IMR-90 (cell line): ENCODE data around the gene TIMM9. TPM values are rescaled to one million over a fixed set of nuclear protein-coding genes. Genes with fewer than 3 reads are reported as not detected.

ENCODE experiments used
- ATAC-seq: fragments of 200-7000 bp; cut with Tn5 transposase; 2 replicates; pipeline ENCODE4 v1.9.1; 2020; ENCODE audit warnings: low read depth, mild to moderate bottlenecking, moderate library complexity
- BruUV-seq: library from RNA; stranded (reverse); fragments of 400-500 nt; replicated peaks from 2 replicates; lab custom pipeline; 2021; lab: Mats Ljungman, UMichigan
- CTCF ChIA-PET: fragments of 300-600 bp; formaldehyde crosslinking; extraction: SDS; loops from one replicate; lab custom pipeline; 2021; ENCODE audit warnings: antibody characterized with exemption; lab: Yijun Ruan, JAX
- POLR2A ChIA-PET: fragments of 300-600 bp; sonication (Branson Sonifier 250); formaldehyde crosslinking; loops from one replicate; lab custom pipeline; 2022; ENCODE audit warnings: antibody characterized with exemption; ENCODE audit not compliant: unreplicated experiment; lab: Charles Lee
- DNase-seq: peaks from one replicate; pipeline ENCODE4 v3.0.0; 2013
- H2AFZ ChIP-seq: replicated peaks from 2 replicates; pipeline ENCODE3; 2013; ENCODE audit warnings: low read length, mild to moderate bottlenecking; ENCODE audit not compliant: poor library complexity
- H2AK5ac ChIP-seq: 2 replicates; pipeline ENCODE4 v1.6.1; 2013; ENCODE audit warnings: low read depth, low read length, inconsistent platforms
- H2AK9ac ChIP-seq: replicated peaks from 2 replicates; pipeline ENCODE3; 2013; ENCODE audit warnings: mild to moderate bottlenecking, low read depth, low read length, moderate library complexity; ENCODE audit not compliant: poor library complexity
- H2BK120ac ChIP-seq: 2 replicates; pipeline ENCODE4 v1.6.1; 2013; ENCODE audit warnings: low read depth, low read length, inconsistent platforms
- H2BK15ac ChIP-seq: 3 replicates; pipeline ENCODE4 v1.6.1; 2013; ENCODE audit warnings: low read depth, low read length, inconsistent platforms
- H2BK20ac ChIP-seq: 2 replicates; pipeline ENCODE4 v1.6.1; 2013; ENCODE audit warnings: low read depth, mild to moderate bottlenecking, inconsistent platforms, low read length, moderate library complexity
- H2BK5ac ChIP-seq: 2 replicates; pipeline ENCODE4 v1.6.1; 2013; ENCODE audit warnings: mild to moderate bottlenecking, low read depth, low read length, inconsistent platforms; ENCODE audit not compliant: poor library complexity, severe bottlenecking
- H3K14ac ChIP-seq: replicated peaks from 2 replicates; pipeline ENCODE4 v1.6.1; 2013; ENCODE audit warnings: low read depth, low read length, inconsistent platforms
- H3K18ac ChIP-seq: 2 replicates; pipeline ENCODE4 v1.6.1; 2013; ENCODE audit warnings: low read depth, low read length, control low read depth
- H3K23ac ChIP-seq: 2 replicates; pipeline ENCODE4 v1.6.1; 2013; ENCODE audit warnings: low read depth, low read length, inconsistent platforms
- H3K27ac ChIP-seq: 2 replicates; pipeline ENCODE4 v1.5.1; 2013; ENCODE audit warnings: mild to moderate bottlenecking, control low read depth, low read length; ENCODE audit not compliant: insufficient read depth
- H3K27me3 ChIP-seq: 2 replicates; pipeline ENCODE4 v1.6.1; 2013; ENCODE audit warnings: low read length; ENCODE audit not compliant: control insufficient read depth, insufficient read depth
- H3K36me3 ChIP-seq: 2 replicates; pipeline ENCODE4 v1.6.1; 2013; ENCODE audit warnings: low read length, mixed read lengths; ENCODE audit not compliant: control insufficient read depth, insufficient read depth
- H3K4ac ChIP-seq: 2 replicates; pipeline ENCODE4 v1.6.1; 2013; ENCODE audit warnings: low read depth, low read length, inconsistent platforms
- H3K4me1 ChIP-seq: 2 replicates; pipeline ENCODE4 v1.6.1; 2013; ENCODE audit warnings: low read length, mixed read lengths; ENCODE audit not compliant: control insufficient read depth, insufficient read depth
- H3K4me2 ChIP-seq: 2 replicates; pipeline ENCODE4 v1.6.1; 2013; ENCODE audit warnings: low read depth, mild to moderate bottlenecking, control low read depth, low read length, moderate library complexity
- H3K4me3 ChIP-seq: 2 replicates; pipeline ENCODE4 v1.5.1; 2013; ENCODE audit warnings: low read depth, mild to moderate bottlenecking, control low read depth, low read length, moderate library complexity; ENCODE audit not compliant: insufficient read depth
- H3K56ac ChIP-seq: 2 replicates; pipeline ENCODE4 v1.6.1; 2013; ENCODE audit warnings: low read length, inconsistent platforms; ENCODE audit not compliant: insufficient read depth; ENCODE audit errors: extremely low read depth
- H3K79me1 ChIP-seq, 2 experiments: 2 replicates each; pipeline ENCODE4 v1.6.1; 2013; ENCODE audit warnings: low read length in 2 of 2, inconsistent platforms in 1 of 2, low read depth in 1 of 2
- H3K9ac ChIP-seq: 2 replicates; pipeline ENCODE4 v1.6.1; 2013; ENCODE audit warnings: low read depth, low read length, control low read depth
- H3K9me1 ChIP-seq: 2 replicates; pipeline ENCODE4 v1.6.1; 2013; ENCODE audit warnings: low read length, inconsistent platforms; ENCODE audit not compliant: insufficient read depth
- H3K9me3 ChIP-seq: 2 replicates; pipeline ENCODE4 v1.6.1; 2013; ENCODE audit warnings: low read length; ENCODE audit not compliant: control insufficient read depth, insufficient read depth
- H4K20me1 ChIP-seq: 2 replicates; pipeline ENCODE4 v1.6.1; 2013; ENCODE audit warnings: low read length, inconsistent platforms; ENCODE audit not compliant: insufficient read depth
- H4K5ac ChIP-seq: 2 replicates; pipeline ENCODE4 v1.6.1; 2013; ENCODE audit warnings: mild to moderate bottlenecking, low read depth, low read length, control low read depth
- H4K8ac ChIP-seq, 2 experiments: 2 replicates each; pipeline ENCODE4 v1.6.1; 2013; ENCODE audit warnings: low read depth in 2 of 2, low read length in 2 of 2, control low read depth in 1 of 2, inconsistent platforms in 1 of 2
- H4K91ac ChIP-seq: 2 replicates; pipeline ENCODE4 v1.6.1; 2013; ENCODE audit warnings: low read depth, low read length, inconsistent platforms; ENCODE audit not compliant: insufficient read depth
- CEBPB ChIP-seq: IDR thresholded peaks from 2 replicates; pipeline ENCODE4 v1.6.1; 2012; ENCODE audit warnings: low read depth, low read length, improper control_type of control experiment
- FOS ChIP-seq: fragments of 150-350 bp; IDR thresholded peaks from 2 replicates; pipeline ENCODE4 v1.6.1; 2016; ENCODE audit warnings: low read depth, low read length
- MAFK ChIP-seq: IDR thresholded peaks from 2 replicates; pipeline ENCODE4 v1.6.1; 2012; ENCODE audit warnings: low read depth, low read length, improper control_type of control experiment
- RFX5 ChIP-seq: IDR thresholded peaks from 2 replicates; pipeline ENCODE4 v1.8.0; 2012; ENCODE audit warnings: low read depth, mild to moderate bottlenecking, low read length, moderate library complexity
- WGBS, 2 experiments: methylation state at CpG; one replicate each; pipeline versions ENCODE4 v1.1.5 to v1.1.7; 2013; ENCODE audit warnings: missing lambda C conversion rate in 2 of 2; ENCODE audit not compliant: insufficient read length in 1 of 2; ENCODE audit errors: extremely low coverage in 2 of 2; 5-methylcytosine and 5-hydroxymethylcytosine counted together
- dilution Hi-C: fragments of 300-500 bp; cut with HindIII; formaldehyde crosslinking; loops from one replicate; pipeline ENCODE4 v1.14.3; 2018; ENCODE audit warnings: low sequenced_read_pairs; ENCODE audit not compliant: unreplicated experiment
- in situ Hi-C: fragments of 300-500 bp; cut with MboI; formaldehyde crosslinking; loops from 3 replicates; pipeline ENCODE4 v1.14.3; 2019; ENCODE audit warnings: low sequenced_read_pairs, inconsistent platforms, mixed read lengths
- intact Hi-C: fragments of 100-400 bp; cut with micrococcal nuclease; formaldehyde crosslinking; loops from 2 replicates; pipeline ENCODE4 v1.10.0; 2022
- polyA plus RNA-seq, 3 experiments: library from polyadenylated mRNA; depleted of rRNA; stranded (reverse); fragments of >200 nt; gene quantifications; 2 replicates each; pipeline ENCODE4 v1.2.3, GENCODE V29; 2012; ENCODE audit warnings: low replicate concordance in 1 of 3
- total RNA-seq: library from RNA; depleted of rRNA; stranded (reverse); fragments of >200 nt; gene quantifications from 2 replicates; pipeline ENCODE4 v1.2.3, GENCODE V29; 2012
- TF ChIP-seq, protein P1 (sequence below): fragments of 150-350 bp; IDR thresholded peaks from 2 replicates; pipeline ENCODE4 v1.6.1; 2016; ENCODE audit warnings: low read depth, mild to moderate bottlenecking, low read length, moderate library complexity, borderline replicate concordance

TIMM9 gene
- total and polyA plus RNA-seq, 2 of the 4 experiments (the other 2 are of a cell fraction) = 23.7 to 27.8 TPM

- H2AK5ac ChIP-seq = no peak overlapping the region
- H3K18ac ChIP-seq = no peak overlapping the region
- H3K23ac ChIP-seq = no peak overlapping the region
- BruUV-seq = no TSS peak
- H3K4ac ChIP-seq = no peak overlapping the region
- no peak overlapping the region for H3K56ac ChIP-seq
- intact Hi-C loops = no loop called here
- no peak overlapping the region for H2BK15ac ChIP-seq
- ATAC-seq (no peak), DNase-seq (peak; percentile 82)
- no peak overlapping the region for H2AFZ ChIP-seq
- ChIA-PET POLR2A (no interaction called here), CTCF (no interaction called here)
- no peaks in the 10 kb centered on the region for H3K27me3 ChIP-seq
- H2BK20ac ChIP-seq = no peak overlapping the region
- H4K20me1 ChIP-seq = no peaks in the 10 kb centered on the region
- H3K27ac ChIP-seq = no peak overlapping the region
- peaks cover 10% of the 10 kb centered on the region; the same call in 1 of the 2 replicates for H3K36me3 ChIP-seq
- H3K9ac ChIP-seq = no peak overlapping the region
- in situ Hi-C loops = no loop called here
- H3K4me1 ChIP-seq = no peaks in the 10 kb centered on the region
- TF ChIP-seq FOS (peak; percentile 72), MAFK (no peak), RFX5 (no peak), CEBPB (peak; percentile 82)
- TF ChIP-seq, protein P1, sequence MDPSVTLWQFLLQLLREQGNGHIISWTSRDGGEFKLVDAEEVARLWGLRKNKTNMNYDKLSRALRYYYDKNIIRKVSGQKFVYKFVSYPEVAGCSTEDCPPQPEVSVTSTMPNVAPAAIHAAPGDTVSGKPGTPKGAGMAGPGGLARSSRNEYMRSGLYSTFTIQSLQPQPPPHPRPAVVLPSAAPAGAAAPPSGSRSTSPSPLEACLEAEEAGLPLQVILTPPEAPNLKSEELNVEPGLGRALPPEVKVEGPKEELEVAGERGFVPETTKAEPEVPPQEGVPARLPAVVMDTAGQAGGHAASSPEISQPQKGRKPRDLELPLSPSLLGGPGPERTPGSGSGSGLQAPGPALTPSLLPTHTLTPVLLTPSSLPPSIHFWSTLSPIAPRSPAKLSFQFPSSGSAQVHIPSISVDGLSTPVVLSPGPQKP = no peak
- H2BK5ac ChIP-seq = no peak overlapping the region
- H2AK9ac ChIP-seq = no peak overlapping the region
- no peak overlapping the region for H2BK120ac ChIP-seq
- no peak overlapping the region for H3K14ac ChIP-seq
- dilution Hi-C loops = no loop called here
- no peaks in the 10 kb centered on the region for H3K9me1 ChIP-seq
- H4K91ac ChIP-seq = no peak overlapping the region
- H3K9me3 ChIP-seq = no peaks in the 10 kb centered on the region
- no CpG with 5 or more reads among the region's 1 CpG for WGBS, 2 experiments
- peaks cover 6 to 12% of the 10 kb centered on the region in 2 experiments; a peak in 3 of 4 replicates for H3K79me1 ChIP-seq
- no peak overlapping the region for H4K5ac ChIP-seq
- no peak overlapping the region for H3K4me3 ChIP-seq
- H4K8ac ChIP-seq = no peak overlapping the region
- no peak overlapping the region for H3K4me2 ChIP-seq
Measured at GRCh38 chr14:58430156-58430555, 2.8 kb upstream of the TIMM9 start.
